Thoracic aorta (tissue), 2 donors: ENCODE results near the gene UGP2. TPM values are rescaled to one million over a fixed set of nuclear protein-coding genes. Genes with fewer than 3 reads are reported as not detected.

Experiments
- ATAC-seq: fragments of 150-250 bp; one replicate; pipeline ENCODE4 v1.8.0; 2017; ENCODE audit warnings: low read depth; ENCODE audit not compliant: insufficient number of reproducible peaks, low FRiP score
- DNase-seq: peaks from one replicate; pipeline ENCODE4 v3.0.0-alpha.2; 2020; ENCODE audit warnings: low spot score
- H3K27ac ChIP-seq, 2 donors: fragments of 200-600 bp; sonication (generic); 1 replicate in 1 of 2; 2 replicates in 1 of 2; pipeline ENCODE4 v1.5.1; 2016; ENCODE audit warnings: mild to moderate bottlenecking in 2 of 2, moderate library complexity in 2 of 2
- H3K27me3 ChIP-seq: fragments of 200-600 bp; sonication (generic); replicated peaks from 2 replicates; pipeline ENCODE4 v1.6.0; 2016; ENCODE audit warnings: mild to moderate bottlenecking; ENCODE audit not compliant: insufficient read depth
- H3K36me3 ChIP-seq: fragments of 200-600 bp; sonication (generic); one replicate; pipeline ENCODE4 v1.5.1; 2016
- H3K4me1 ChIP-seq, 2 donors: fragments of 200-600 bp; sonication (generic); 1 replicate in 1 of 2; 2 replicates in 1 of 2; pipeline versions ENCODE4 v1.5.1 to v1.6.0; 2016; ENCODE audit warnings: low read depth in 2 of 2, mild to moderate bottlenecking in 1 of 2; ENCODE audit not compliant: control insufficient read depth in 1 of 2
- H3K4me3 ChIP-seq: fragments of 200-600 bp; sonication (generic); 2 replicates; pipeline ENCODE4 v1.5.1; 2016; ENCODE audit warnings: mild to moderate bottlenecking
- H3K9me3 ChIP-seq: fragments of 200-600 bp; sonication (generic); 2 replicates; pipeline ENCODE4 v1.5.1; 2016
- CTCF ChIP-seq: fragments of 200-600 bp; sonication (generic); IDR thresholded peaks from one replicate; pipeline ENCODE4 v1.5.1; 2019; ENCODE audit warnings: antibody characterized with exemption
- total RNA-seq, 2 donors: library from RNA; depleted of rRNA; stranded (reverse); fragments of >200 nt; gene quantifications; one replicate each; pipeline versions ENCODE4 v1.1.0 to v1.2.3, GENCODE V29; 2016

UGP2 gene
- total RNA-seq, 2 donors from 2014 or later = 103 to 176 TPM

- H3K27ac ChIP-seq = peak overlapping the region; percentile 97
- TF ChIP-seq CTCF = no peak
- peak overlapping the region; percentile 89 for H3K4me3 ChIP-seq
- peaks cover 30 to 54% of the 10 kb centered on the region in 2 donors for H3K4me1 ChIP-seq
- H3K36me3 ChIP-seq = no peaks in the 10 kb centered on the region
- no peak for ATAC-seq
- no peaks in the 10 kb centered on the region for H3K27me3 ChIP-seq
- H3K9me3 ChIP-seq = no peaks in the 10 kb centered on the region
- no peak for DNase-seq
These were observed 1.5 kb upstream of the UGP2 start for GRCh38 chr2:63840081-63840784.

- Histone ChIP-seq H3K36me3 (no peaks in the 10 kb centered on the region), H3K4me1 (peaks cover 35 to 59% of the 10 kb centered on the region in 2 donors), H3K27ac (peak overlapping the region; percentile 97), H3K9me3 (no peaks in the 10 kb centered on the region), H3K4me3 (peak overlapping the region; percentile 89), H3K27me3 (no peaks in the 10 kb centered on the region)
- peak; percentile 95 for DNase-seq
- peak; percentile 90 for ATAC-seq
- TF ChIP-seq CTCF = peak; percentile 27
These were observed 877 bp upstream of the UGP2 start for GRCh38 chr2:63840785-63841253.

GRCh38 chr2:63842149-63843061, 709 bp downstream of the UGP2 start:
- DNase-seq (no peak), ATAC-seq (no peak)
- H3K27me3 ChIP-seq = no peaks in the 10 kb centered on the region
- peak overlapping the region; percentile 97 for H3K27ac ChIP-seq
- H3K9me3 ChIP-seq = no peaks in the 10 kb centered on the region
- peak overlapping the region; percentile 89 for H3K4me3 ChIP-seq
- no peak for TF ChIP-seq CTCF
- H3K4me1 ChIP-seq = peaks cover 40 to 63% of the 10 kb centered on the region in 2 donors
- no peaks in the 10 kb centered on the region for H3K36me3 ChIP-seq

- no peaks in the 10 kb centered on the region for H3K9me3 ChIP-seq
- peaks cover 33 to 56% of the 10 kb centered on the region in 2 donors for H3K4me1 ChIP-seq
- H3K27me3 ChIP-seq = no peaks in the 10 kb centered on the region
- H3K4me3 ChIP-seq = peak overlapping the region; percentile 89
- TF ChIP-seq CTCF = no peak
- DNase-seq (no peak), ATAC-seq (no peak)
- no peaks in the 10 kb centered on the region for H3K36me3 ChIP-seq
- peak overlapping the region in 1 of 2 donors; percentile 97 for H3K27ac ChIP-seq
These were observed 1.4 kb downstream of the UGP2 start for GRCh38 chr2:63843093-63843492.

- H3K4me3 ChIP-seq = peak overlapping the region; percentile 89
- no peak for ATAC-seq
- TF ChIP-seq CTCF = no peak
- no peaks in the 10 kb centered on the region for H3K27me3 ChIP-seq
- H3K4me1 ChIP-seq = peaks cover 34 to 57% of the 10 kb centered on the region in 2 donors
- DNase-seq = no peak
- H3K36me3 ChIP-seq = no peaks in the 10 kb centered on the region
- peak overlapping the region in 1 of 2 donors; percentile 15 for H3K27ac ChIP-seq
- no peaks in the 10 kb centered on the region for H3K9me3 ChIP-seq
These were observed 2.1 kb downstream of the UGP2 start for GRCh38 chr2:63843791-63844190.
